HepG2 (cell line): Measurements from ENCODE around the gene PALMD. TPM values are rescaled to one million over a fixed set of nuclear protein-coding genes. Genes with fewer than 3 reads are reported as not detected.

Experiments used
- ATF5 ChIP-seq: sonication (generic); formaldehyde crosslinking; IDR thresholded peaks from 2 replicates; pipeline ENCODE4 v1.4.0; 2020; ENCODE audit warnings: mild to moderate bottlenecking, low read depth, missing genetic modification reagents
- BCL3 ChIP-seq: sonication (generic); formaldehyde crosslinking; IDR thresholded peaks from 2 replicates; pipeline ENCODE4 v1.5.1; 2020; ENCODE audit warnings: mild to moderate bottlenecking, missing genetic modification reagents, moderate library complexity
- BCL6 ChIP-seq: IDR thresholded peaks from 2 replicates; pipeline ENCODE4 v1.6.1; 2016; ENCODE audit warnings: missing genetic modification reagents, missing compliant biosample characterization
- BRCA1 ChIP-seq: sonication (generic); formaldehyde crosslinking; IDR thresholded peaks from 2 replicates; pipeline ENCODE4 v1.4.0; 2020; ENCODE audit warnings: missing genetic modification reagents
- CBX1 ChIP-seq: IDR thresholded peaks from one replicate; pipeline ENCODE4 v1.6.1; 2016; ENCODE audit warnings: antibody characterized with exemption, low read depth
- CREBL2 ChIP-seq: sonication (generic); formaldehyde crosslinking; IDR thresholded peaks from 2 replicates; pipeline ENCODE4 v1.8.1; 2023; ENCODE audit warnings: missing genetic modification reagents, mild to moderate bottlenecking, borderline replicate concordance
- JDP2 ChIP-seq: sonication (generic); formaldehyde crosslinking; IDR thresholded peaks from 2 replicates; pipeline ENCODE4 v1.8.1; 2022; ENCODE audit warnings: missing genetic modification reagents, borderline replicate concordance
- JUNB ChIP-seq: sonication (generic); formaldehyde crosslinking; IDR thresholded peaks from 2 replicates; pipeline ENCODE4 v1.8.0; 2022; ENCODE audit warnings: missing genetic modification reagents, mild to moderate bottlenecking, borderline replicate concordance
- LBX2 ChIP-seq: sonication (generic); formaldehyde crosslinking; IDR thresholded peaks from 2 replicates; pipeline ENCODE4 v1.5.0; 2020; ENCODE audit warnings: missing genetic modification reagents, mild to moderate bottlenecking, borderline replicate concordance
- NONO ChIP-seq, 2 experiments: fragments of 450-650 bp in 1 of 2; sonication (generic) in 1 of 2; formaldehyde crosslinking in 1 of 2; IDR thresholded peaks in 1 of 2; conservative IDR thresholded peaks in 1 of 2; 2 replicates each; pipeline versions ENCODE4 v1.6.1 to v1.8.0; 2017 to 2022; ENCODE audit warnings: mild to moderate bottlenecking in 1 of 2, missing genetic modification reagents in 1 of 2, moderate library complexity in 1 of 2
- PHF21A ChIP-seq: sonication (generic); formaldehyde crosslinking; IDR thresholded peaks from 2 replicates; pipeline ENCODE4 v1.5.0; 2020; ENCODE audit warnings: mild to moderate bottlenecking, missing genetic modification reagents
- PLSCR1 ChIP-seq: sonication (generic); formaldehyde crosslinking; IDR thresholded peaks from 2 replicates; pipeline ENCODE4 v1.5.0; 2020; ENCODE audit warnings: missing genetic modification reagents, mild to moderate bottlenecking, borderline replicate concordance
- POLR2A ChIP-seq, 2 experiments: IDR thresholded peaks; 2 replicates each; pipeline ENCODE4 v1.6.1; 2011; ENCODE audit warnings: low read depth in 2 of 2, low read length in 2 of 2, mild to moderate bottlenecking in 1 of 2, moderate library complexity in 1 of 2; ENCODE audit not compliant: insufficient read depth in 1 of 2
- RAD51 ChIP-seq: fragments of 450-650 bp; IDR thresholded peaks from 2 replicates; pipeline ENCODE4 v1.6.1; 2016; ENCODE audit warnings: borderline replicate concordance
- TRIM22 ChIP-seq: fragments of 450-650 bp; IDR thresholded peaks from 2 replicates; pipeline ENCODE4 v1.6.1; 2017
- ZNF503 ChIP-seq: sonication (generic); formaldehyde crosslinking; IDR thresholded peaks from 2 replicates; pipeline ENCODE4 v1.4.0; 2020; ENCODE audit warnings: missing genetic modification reagents
- ZNF543 ChIP-seq: sonication (generic); formaldehyde crosslinking; IDR thresholded peaks from 2 replicates; pipeline ENCODE4 v1.4.0; 2020; ENCODE audit warnings: mild to moderate bottlenecking, missing genetic modification reagents
- ZNF773 ChIP-seq: sonication (generic); formaldehyde crosslinking; IDR thresholded peaks from 2 replicates; pipeline ENCODE4 v1.4.0; 2020; ENCODE audit warnings: missing genetic modification reagents, borderline replicate concordance
- ZNF781 ChIP-seq: sonication (generic); formaldehyde crosslinking; IDR thresholded peaks from 2 replicates; pipeline ENCODE4 v1.5.1; 2020; ENCODE audit warnings: borderline replicate concordance, mild to moderate bottlenecking, missing genetic modification reagents; ENCODE audit errors: not compliant biosample characterization
- ZNF891 ChIP-seq: sonication (generic); formaldehyde crosslinking; IDR thresholded peaks from 2 replicates; pipeline ENCODE4 v1.5.0; 2020; ENCODE audit warnings: mild to moderate bottlenecking, missing genetic modification reagents
- ZSCAN12 ChIP-seq: sonication (generic); formaldehyde crosslinking; IDR thresholded peaks from 2 replicates; pipeline ENCODE4 v1.9.0; 2021; ENCODE audit warnings: mild to moderate bottlenecking, missing genetic modification reagents
- ZSCAN21 ChIP-seq: sonication (generic); formaldehyde crosslinking; IDR thresholded peaks from 2 replicates; pipeline ENCODE4 v1.8.0; 2022; ENCODE audit warnings: mild to moderate bottlenecking, missing genetic modification reagents, moderate library complexity, borderline replicate concordance
- polyA plus RNA-seq, 8 experiments: library from polyadenylated mRNA; depleted of rRNA in 3 of 8; stranded (reverse) in 7 of 8; unstranded in 1 of 8; fragments of >200 nt; fragmentation: Illumina TruSeq in 4 of 8; extraction: Trizol in 4 of 8; gene quantifications; 2 replicates each; pipeline versions ENCODE4 v1.2.1 to v1.2.3, GENCODE V29; 2011 to 2016; ENCODE audit warnings: low read depth in 4 of 8, missing spikeins in 1 of 8, mixed read lengths in 1 of 8; ENCODE audit not compliant: insufficient read depth in 1 of 8
- total RNA-seq, 5 experiments: library from RNA; depleted of rRNA; stranded (reverse); fragments of >200 nt; fragmentation: Illumina TruSeq; extraction: Trizol; gene quantifications; 2 replicates each; pipeline ENCODE4 v1.2.3, GENCODE V29; 2016; ENCODE audit warnings: low read depth in 1 of 5

PALMD gene
- total and polyA plus RNA-seq, 2 of the 13 experiments (the other 11 are each of a cell fraction or from before 2014, with no cell fraction given): 5.5 to 31.1 TPM

GRCh38 chr1:99645699-99646531 lies at the start of gene PALMD (continued):
- TF ChIP-seq LBX2 (CRISPR knock-in tag) (no peak), PLSCR1 (CRISPR knock-in tag) (no peak), RAD51 (no peak), ZSCAN12 (CRISPR knock-in tag) (no peak), BCL3 (CRISPR knock-in tag) (0 out of 2 replicates have a peak, but pooled peaks have one; percentile 46), JUNB (CRISPR knock-in tag) (no peak), ATF5 (CRISPR knock-in tag) (no peak), BRCA1 (CRISPR knock-in tag) (0 out of 2 replicates have a peak, but pooled peaks have one; percentile 17), ZNF503 (no peak), CREBL2 (CRISPR knock-in tag) (no peak), TRIM22 (no peak), POLR2A (IDR thresholded peaks at IDR 0.05; ENCODE audit: insufficient read depth in 1 of 2, low read depth in 2 of 2, low read length in 2 of 2) (peak; percentile 53 to 56; a peak in 2 of 4 replicates), ZSCAN21 (no peak), ZNF543 (CRISPR knock-in tag) (no peak), NONO (IDR thresholded peaks at IDR 0.05) (no peak), NONO (CRISPR knock-in tag; conservative IDR thresholded peaks at IDR 0.05) (0 out of 2 replicates have a peak, but pooled peaks have one; percentile 50), CBX1 (no peak), ZNF891 (no peak; the same call in 1 of the 2 replicates), BCL6 (CRISPR knock-in tag) (no peak), ZNF773 (CRISPR knock-in tag) (no peak), PHF21A (no peak), JDP2 (CRISPR knock-in tag) (no peak), ZNF781 (no peak)
